Vagina (tissue), 2 donors: ENCODE data around the gene FAH.

Experiments
- POLR2A ChIP-seq, 2 donors: fragments of 450-650 bp; IDR thresholded peaks; one replicate each; pipeline ENCODE4 v1.6.1; 2017; ENCODE audit warnings: antibody characterized with exemption in 2 of 2, mild to moderate bottlenecking in 2 of 2, moderate library complexity in 2 of 2
- TF ChIP-seq, protein P1 (sequence below), 3 experiments: fragments of 450-650 bp in 2 of 3; fragments of 200-600 bp in 1 of 3; sonication (generic) in 1 of 3; IDR thresholded peaks; one replicate each; pipeline ENCODE4 v1.5.1; 2017 to 2019; ENCODE audit warnings: antibody characterized with exemption in 3 of 3, mild to moderate bottlenecking in 2 of 3, moderate library complexity in 2 of 3

DNA sequence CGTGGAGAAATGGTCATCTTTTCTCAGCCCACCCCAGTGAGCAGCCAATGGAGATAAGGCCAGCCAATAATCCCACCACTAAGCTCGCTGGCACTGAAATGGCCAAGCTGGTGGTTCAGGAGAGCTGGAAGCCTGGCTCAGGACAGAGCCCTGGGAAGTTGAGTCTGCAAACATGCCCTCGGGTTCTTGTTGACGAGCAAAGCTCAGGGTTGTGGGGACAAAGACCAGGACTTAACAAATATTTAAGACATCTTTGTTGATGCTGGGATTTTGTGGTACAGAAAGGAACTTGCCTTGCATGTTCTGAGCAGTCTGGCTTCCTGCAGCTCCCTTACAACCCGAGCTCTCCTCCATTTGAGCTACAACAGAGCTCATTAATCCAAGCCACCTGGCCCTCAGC lies 4.4 kb downstream of the FAH start:
- TF ChIP-seq, protein P1, sequence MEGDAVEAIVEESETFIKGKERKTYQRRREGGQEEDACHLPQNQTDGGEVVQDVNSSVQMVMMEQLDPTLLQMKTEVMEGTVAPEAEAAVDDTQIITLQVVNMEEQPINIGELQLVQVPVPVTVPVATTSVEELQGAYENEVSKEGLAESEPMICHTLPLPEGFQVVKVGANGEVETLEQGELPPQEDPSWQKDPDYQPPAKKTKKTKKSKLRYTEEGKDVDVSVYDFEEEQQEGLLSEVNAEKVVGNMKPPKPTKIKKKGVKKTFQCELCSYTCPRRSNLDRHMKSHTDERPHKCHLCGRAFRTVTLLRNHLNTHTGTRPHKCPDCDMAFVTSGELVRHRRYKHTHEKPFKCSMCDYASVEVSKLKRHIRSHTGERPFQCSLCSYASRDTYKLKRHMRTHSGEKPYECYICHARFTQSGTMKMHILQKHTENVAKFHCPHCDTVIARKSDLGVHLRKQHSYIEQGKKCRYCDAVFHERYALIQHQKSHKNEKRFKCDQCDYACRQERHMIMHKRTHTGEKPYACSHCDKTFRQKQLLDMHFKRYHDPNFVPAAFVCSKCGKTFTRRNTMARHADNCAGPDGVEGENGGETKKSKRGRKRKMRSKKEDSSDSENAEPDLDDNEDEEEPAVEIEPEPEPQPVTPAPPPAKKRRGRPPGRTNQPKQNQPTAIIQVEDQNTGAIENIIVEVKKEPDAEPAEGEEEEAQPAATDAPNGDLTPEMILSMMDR (IDR thresholded peaks at IDR 0.05) = no peak
- TF ChIP-seq POLR2A (IDR thresholded peaks at IDR 0.05) = no peak
